ENCODE results near the gene SAC3D1.
A peak's percentile ranks its signal among the peaks of the same experiment; 100 is the strongest.
"Not testable (repeated sequence)": the region's sequence is repeated elsewhere in the genome, so short reads cannot be mapped to it uniquely, and the experiment has no call there.

Gene SAC3D1

DNA sequence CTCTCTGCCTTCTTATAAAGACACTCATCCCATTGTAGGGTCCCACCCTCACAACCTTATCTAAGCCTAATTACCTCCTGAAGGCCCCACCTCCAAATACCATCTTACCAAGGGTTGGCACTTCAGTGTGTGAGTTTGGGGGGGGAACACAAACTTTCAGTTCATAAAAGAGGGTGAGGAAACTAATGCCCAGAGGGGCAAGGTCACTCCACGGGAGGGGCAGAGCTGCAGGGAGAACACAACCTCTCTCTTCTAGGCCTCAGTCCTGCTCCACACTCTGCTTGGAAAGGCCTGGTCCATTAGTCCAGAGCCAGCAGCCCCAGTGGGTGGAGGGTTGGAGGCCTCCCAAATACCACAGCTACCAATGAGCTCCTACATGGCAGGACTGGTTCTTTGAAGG is 41.5 kb upstream of the SAC3D1 start:
- DNase-seq (ENCODE audit: low read depth) = no peak
- TF ChIP-seq CTCF (IDR thresholded peaks at IDR 0.05; ENCODE audit: control insufficient read depth, extremely low read depth, insufficient read depth) = no peak
- no peak overlapping the region for H3K4me3 ChIP-seq (ENCODE audit: low read depth, low read length)

- no peak for TF ChIP-seq CTCF (IDR thresholded peaks at IDR 0.05; ENCODE audit: control insufficient read depth, extremely low read depth, insufficient read depth)
- no peak for DNase-seq (ENCODE audit: low read depth)
- H3K4me3 ChIP-seq (ENCODE audit: low read depth, low read length) = no peak overlapping the region
These were observed 38.3 kb upstream of the SAC3D1 start for GRCh38 chr11:65002706-65003105.

DNA sequence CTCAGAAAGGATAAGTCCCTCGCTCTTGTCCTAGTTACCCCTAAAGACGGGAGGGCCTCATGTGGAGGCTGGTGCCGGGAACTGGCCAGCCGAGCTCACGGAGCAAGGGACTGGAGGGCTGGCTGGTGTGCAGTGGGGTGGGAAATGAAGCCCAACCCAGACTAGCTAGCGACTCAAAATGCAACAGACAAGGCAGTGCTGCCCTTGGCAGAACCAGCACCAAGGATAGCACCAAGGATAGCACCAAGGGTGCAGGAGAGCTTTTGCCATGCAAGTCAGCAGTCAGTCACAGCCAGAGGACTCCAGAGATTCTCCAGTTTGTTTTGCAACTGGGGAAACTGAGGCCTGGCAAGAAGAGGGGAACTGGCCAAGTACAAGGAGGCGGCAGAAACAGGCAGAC is 37.7 kb upstream of the SAC3D1 start:
- no peak for TF ChIP-seq CTCF (IDR thresholded peaks at IDR 0.05; ENCODE audit: control insufficient read depth, extremely low read depth, insufficient read depth)
- DNase-seq (ENCODE audit: low read depth) = no peak
- H3K4me3 ChIP-seq (ENCODE audit: low read depth, low read length) = no peak overlapping the region

- H3K4me3 ChIP-seq (ENCODE audit: low read depth, low read length); DNase-seq (ENCODE audit: low read depth): not testable (repeated sequence)
These were observed 37.0 kb upstream of the SAC3D1 start for GRCh38 chr11:65003968-65004367.

DNA sequence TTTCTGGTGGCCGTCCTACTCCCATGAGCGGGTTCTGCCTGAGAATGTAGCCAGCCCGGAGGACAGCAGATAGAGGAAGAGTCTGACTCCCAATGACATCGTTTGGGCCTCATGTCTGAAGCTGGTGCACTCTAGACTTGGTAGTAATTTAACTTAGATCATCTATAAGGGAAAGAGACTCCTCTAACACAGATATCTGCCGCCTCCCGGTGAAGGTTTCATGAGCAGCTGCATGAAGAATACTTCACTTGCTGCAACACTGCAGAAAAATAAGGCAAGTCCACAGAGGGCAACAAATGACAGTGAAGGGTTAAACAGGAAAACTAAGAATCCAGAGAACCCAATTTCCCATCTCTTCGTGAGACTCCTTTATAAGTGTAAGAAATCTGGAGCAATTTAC is 33.0 kb upstream of the SAC3D1 start:
- no peak overlapping the region for H3K4me3 ChIP-seq (ENCODE audit: low read depth, low read length)
- TF ChIP-seq CTCF (IDR thresholded peaks at IDR 0.05; ENCODE audit: control insufficient read depth, extremely low read depth, insufficient read depth) = no peak
- DNase-seq (ENCODE audit: low read depth) = no peak

GRCh38 chr11:65008873-65009272 is 32.1 kb upstream of the SAC3D1 start:
- H3K4me3 ChIP-seq (ENCODE audit: low read depth, low read length) = no peak overlapping the region
- TF ChIP-seq CTCF (IDR thresholded peaks at IDR 0.05; ENCODE audit: control insufficient read depth, extremely low read depth, insufficient read depth) = no peak
- no peak for DNase-seq (ENCODE audit: low read depth)

GRCh38 chr11:65013130-65013887 is 27.7 kb upstream of the SAC3D1 start:
- DNase-seq (ENCODE audit: low read depth) = no peak
- TF ChIP-seq CTCF (IDR thresholded peaks at IDR 0.05; ENCODE audit: control insufficient read depth, extremely low read depth, insufficient read depth) = peak; percentile 81
- peak overlapping the region; percentile 79 for H3K4me3 ChIP-seq (ENCODE audit: low read depth, low read length)
